Measurements from ENCODE around the gene GFAP.

DNA sequence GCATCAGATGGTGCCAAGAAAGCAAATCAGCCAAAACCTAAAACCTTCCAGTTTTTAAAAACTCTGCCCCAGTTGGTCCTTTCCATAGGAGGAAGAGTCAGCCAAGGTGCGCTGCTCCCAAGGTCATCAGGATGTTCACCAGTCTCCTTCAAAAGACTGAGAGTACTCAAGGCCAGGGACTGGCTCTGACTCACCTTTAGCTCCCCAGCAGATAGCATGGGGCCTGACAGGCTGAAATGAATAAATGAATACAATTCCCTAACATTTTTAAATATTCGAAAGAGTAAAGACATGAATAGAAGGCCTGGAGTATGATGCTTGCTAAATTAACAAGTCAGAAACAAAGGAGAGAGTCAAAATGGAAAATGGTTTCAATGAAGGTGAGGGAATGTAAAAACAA is 35.2 kb downstream of the GFAP start:
- TF ChIP-seq CTCF (IDR thresholded peaks at IDR 0.05; ENCODE audit: low read depth, low read length, missing input control) = no peak
- TF ChIP-seq SP1 (IDR thresholded peaks at IDR 0.05) = no peak
- TF ChIP-seq RXRA (IDR thresholded peaks at IDR 0.05) = no peak
- no peak for TF ChIP-seq EGR1 (IDR thresholded peaks at IDR 0.05; ENCODE audit: low read depth in 2 of 2)
- TF ChIP-seq, protein P1, sequence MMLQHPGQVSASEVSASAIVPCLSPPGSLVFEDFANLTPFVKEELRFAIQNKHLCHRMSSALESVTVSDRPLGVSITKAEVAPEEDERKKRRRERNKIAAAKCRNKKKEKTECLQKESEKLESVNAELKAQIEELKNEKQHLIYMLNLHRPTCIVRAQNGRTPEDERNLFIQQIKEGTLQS (IDR thresholded peaks at IDR 0.05) = no peak
- TF ChIP-seq, protein P2, sequence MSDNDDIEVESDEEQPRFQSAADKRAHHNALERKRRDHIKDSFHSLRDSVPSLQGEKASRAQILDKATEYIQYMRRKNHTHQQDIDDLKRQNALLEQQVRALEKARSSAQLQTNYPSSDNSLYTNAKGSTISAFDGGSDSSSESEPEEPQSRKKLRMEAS (IDR thresholded peaks at IDR 0.05) = no peak
- TF ChIP-seq RAD21 (IDR thresholded peaks at IDR 0.05) = no peak
- TF ChIP-seq YY1 (IDR thresholded peaks at IDR 0.05) = no peak

All from liver (tissue), 3 donors.